SK-N-SH treated with all-trans-retinoic acid at 6 μM for 48 hours (cell line): ENCODE data around the gene NRGN.

ENCODE experiments used
- ATAC-seq: fragments of 200-7000 bp; cut with Tn5 transposase; 3 replicates; pipeline ENCODE4 v1.9.1; 2020; ENCODE audit warnings: mild to moderate bottlenecking, moderate library complexity
- BACH2 ChIP-seq: fragments of 250-450 bp; sonication (Bioruptor Pico); IDR thresholded peaks from 2 replicates; pipeline ENCODE4 v1.9.0; 2021; ENCODE audit warnings: mild to moderate bottlenecking, borderline replicate concordance
- ESRRG ChIP-seq: fragments of 250-450 bp; sonication (Bioruptor Pico); IDR thresholded peaks from 2 replicates; pipeline ENCODE4 v1.6.1; 2021; ENCODE audit warnings: mild to moderate bottlenecking
- GLIS3 ChIP-seq: fragments of 250-450 bp; sonication (Bioruptor Pico); IDR thresholded peaks from 2 replicates; pipeline ENCODE4 v1.5.0; 2020; ENCODE audit warnings: mild to moderate bottlenecking, moderate library complexity
- OSR1 ChIP-seq: fragments of 250-450 bp; sonication (Bioruptor Pico); IDR thresholded peaks from 2 replicates; pipeline ENCODE4 v1.8.0; 2022; ENCODE audit warnings: moderate library complexity, mild to moderate bottlenecking, inconsistent platforms
- PPARA ChIP-seq: fragments of 250-450 bp; sonication (Bioruptor Pico); IDR thresholded peaks from 2 replicates; pipeline ENCODE4 v1.5.0; 2020; ENCODE audit warnings: mild to moderate bottlenecking, borderline replicate concordance
- TCF4 ChIP-seq: fragments of 250-450 bp; sonication (Bioruptor Pico); IDR thresholded peaks from 2 replicates; pipeline ENCODE4 v1.8.0; 2021; ENCODE audit warnings: mild to moderate bottlenecking, moderate library complexity, borderline replicate concordance
- TOX ChIP-seq: fragments of 250-450 bp; sonication (Bioruptor Pico); IDR thresholded peaks from 2 replicates; pipeline ENCODE4 v1.8.0; 2021; ENCODE audit warnings: mild to moderate bottlenecking, moderate library complexity, borderline replicate concordance
- ZC3H10 ChIP-seq: fragments of 250-450 bp; sonication (Bioruptor Pico); IDR thresholded peaks from 2 replicates; pipeline ENCODE4 v1.5.1; 2021; ENCODE audit warnings: mild to moderate bottlenecking, moderate library complexity
- ZFP3 ChIP-seq: fragments of 250-450 bp; sonication (Bioruptor Pico); IDR thresholded peaks from 2 replicates; pipeline ENCODE4 v1.5.0; 2020; ENCODE audit warnings: mild to moderate bottlenecking, moderate library complexity
- ZNF565 ChIP-seq: fragments of 450-650 bp; formaldehyde crosslinking; conservative IDR thresholded peaks from 2 replicates; pipeline ENCODE4 v1.5.0; 2020; ENCODE audit warnings: low read depth, mild to moderate bottlenecking, moderate library complexity
- ZNF8 ChIP-seq: fragments of 450-650 bp; formaldehyde crosslinking; IDR thresholded peaks from 2 replicates; pipeline ENCODE4 v1.5.0; 2020; ENCODE audit warnings: mild to moderate bottlenecking, moderate library complexity
- TF ChIP-seq, protein P1 (sequence below): fragments of 250-450 bp; sonication (Bioruptor Pico); IDR thresholded peaks from 2 replicates; pipeline ENCODE4 v1.5.1; 2020; ENCODE audit warnings: low read depth, mild to moderate bottlenecking, moderate library complexity
- TF ChIP-seq, protein P2 (sequence below): fragments of 250-450 bp; sonication (Bioruptor Pico); IDR thresholded peaks from 2 replicates; pipeline ENCODE4 v1.5.1; 2021; ENCODE audit warnings: mild to moderate bottlenecking, moderate library complexity
- TF ChIP-seq, protein P3 (sequence below): fragments of 250-450 bp; sonication (Bioruptor Pico); IDR thresholded peaks from 2 replicates; pipeline ENCODE4 v1.8.0; 2020; ENCODE audit warnings: mild to moderate bottlenecking, moderate library complexity, borderline replicate concordance
- TF ChIP-seq, protein P4 (sequence below): fragments of 250-450 bp; sonication (Bioruptor Pico); IDR thresholded peaks from 2 replicates; pipeline ENCODE4 v1.8.0; 2021; ENCODE audit warnings: low read depth, mild to moderate bottlenecking, moderate library complexity, borderline replicate concordance

The NRGN gene

DNA sequence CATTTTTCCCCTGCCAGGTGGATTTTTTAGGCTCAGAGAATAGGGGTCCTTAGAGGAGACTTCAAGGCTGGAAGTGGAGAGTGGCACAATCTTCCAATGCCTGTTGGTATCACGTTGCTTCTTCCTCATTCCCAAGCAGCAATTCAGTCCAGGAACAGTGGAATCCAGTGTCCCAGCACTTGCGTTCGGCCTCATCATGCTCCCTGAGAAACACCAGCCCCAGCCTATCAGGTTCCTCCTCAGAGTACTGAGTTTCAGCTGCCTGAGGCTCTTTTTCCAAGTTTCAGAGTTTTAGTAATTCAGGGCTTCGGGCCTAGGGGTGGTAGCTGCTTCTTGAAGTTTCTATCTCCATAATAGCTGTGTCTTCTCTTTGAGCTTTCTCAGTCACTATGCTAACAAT, 31.9 kb upstream of the NRGN start (continued):
- TF ChIP-seq, protein P1, sequence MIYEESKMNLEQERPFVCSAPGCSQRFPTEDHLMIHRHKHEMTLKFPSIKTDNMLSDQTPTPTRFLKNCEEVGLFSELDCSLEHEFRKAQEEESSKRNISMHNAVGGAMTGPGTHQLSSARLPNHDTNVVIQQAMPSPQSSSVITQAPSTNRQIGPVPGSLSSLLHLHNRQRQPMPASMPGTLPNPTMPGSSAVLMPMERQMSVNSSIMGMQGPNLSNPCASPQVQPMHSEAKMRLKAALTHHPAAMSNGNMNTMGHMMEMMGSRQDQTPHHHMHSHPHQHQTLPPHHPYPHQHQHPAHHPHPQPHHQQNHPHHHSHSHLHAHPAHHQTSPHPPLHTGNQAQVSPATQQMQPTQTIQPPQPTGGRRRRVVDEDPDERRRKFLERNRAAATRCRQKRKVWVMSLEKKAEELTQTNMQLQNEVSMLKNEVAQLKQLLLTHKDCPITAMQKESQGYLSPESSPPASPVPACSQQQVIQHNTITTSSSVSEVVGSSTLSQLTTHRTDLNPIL (CRISPR knock-in tag) = no peak
- TF ChIP-seq, protein P2, sequence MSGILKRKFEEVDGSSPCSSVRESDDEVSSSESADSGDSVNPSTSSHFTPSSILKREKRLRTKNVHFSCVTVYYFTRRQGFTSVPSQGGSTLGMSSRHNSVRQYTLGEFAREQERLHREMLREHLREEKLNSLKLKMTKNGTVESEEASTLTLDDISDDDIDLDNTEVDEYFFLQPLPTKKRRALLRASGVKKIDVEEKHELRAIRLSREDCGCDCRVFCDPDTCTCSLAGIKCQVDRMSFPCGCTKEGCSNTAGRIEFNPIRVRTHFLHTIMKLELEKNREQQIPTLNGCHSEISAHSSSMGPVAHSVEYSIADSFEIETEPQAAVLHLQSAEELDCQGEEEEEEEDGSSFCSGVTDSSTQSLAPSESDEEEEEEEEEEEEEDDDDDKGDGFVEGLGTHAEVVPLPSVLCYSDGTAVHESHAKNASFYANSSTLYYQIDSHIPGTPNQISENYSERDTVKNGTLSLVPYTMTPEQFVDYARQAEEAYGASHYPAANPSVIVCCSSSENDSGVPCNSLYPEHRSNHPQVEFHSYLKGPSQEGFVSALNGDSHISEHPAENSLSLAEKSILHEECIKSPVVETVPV (CRISPR knock-in tag) = no peak
- no peak for TF ChIP-seq BACH2

DNA sequence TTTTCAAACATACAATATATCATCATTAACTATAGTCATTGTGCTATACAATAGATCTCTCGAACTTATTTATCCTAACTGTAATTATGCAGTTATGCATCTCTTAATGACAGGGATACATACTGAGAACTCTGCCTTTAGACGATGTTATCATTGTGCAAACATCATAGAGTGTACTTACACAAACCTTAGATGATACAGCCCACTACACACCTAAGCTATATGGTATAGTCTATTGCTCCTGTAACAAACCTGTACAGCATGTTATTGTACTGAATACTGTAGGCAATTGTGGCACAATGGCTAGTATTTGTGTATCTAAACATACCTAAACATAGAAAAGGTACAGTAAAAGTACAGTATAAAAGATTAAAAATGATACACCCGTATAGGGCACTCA, 27.4 kb upstream of the NRGN start:
- ATAC-seq = no peak
- TF ChIP-seq, protein P2 (CRISPR knock-in tag) = no peak
- TF ChIP-seq ESRRG (CRISPR knock-in tag) (no peak), GLIS3 (no peak), OSR1 (CRISPR knock-in tag) (no peak), ZFP3 (CRISPR knock-in tag) (no peak), TCF4 (CRISPR knock-in tag) (no peak), PPARA (no peak)

DNA sequence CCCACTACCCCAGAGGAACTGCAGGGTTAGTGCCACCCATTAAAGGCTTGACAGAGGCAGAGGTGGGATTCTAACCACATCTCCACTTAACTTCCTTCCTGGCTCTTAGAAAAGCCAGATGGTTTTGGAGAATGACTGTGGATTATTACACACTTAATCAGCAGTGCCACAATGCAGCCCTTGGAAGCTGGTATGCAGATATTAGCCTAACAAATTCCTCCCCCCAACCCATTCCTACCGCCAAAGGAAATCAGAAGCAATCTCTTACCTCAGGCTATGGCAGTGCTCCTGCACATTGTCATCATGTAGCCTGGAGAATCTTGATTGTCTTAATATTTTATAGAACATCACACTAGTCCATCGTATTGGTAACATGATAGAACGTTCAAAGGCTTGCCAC, 23.2 kb upstream of the NRGN start:
- no peak for TF ChIP-seq TCF4 (CRISPR knock-in tag)
- TF ChIP-seq, protein P2 (CRISPR knock-in tag) = no peak
- TF ChIP-seq ZNF8 (CRISPR knock-in tag) = no peak
- TF ChIP-seq ZNF565 (CRISPR knock-in tag) = no peak
- TF ChIP-seq ESRRG (CRISPR knock-in tag) = no peak
- TF ChIP-seq ZC3H10 (CRISPR knock-in tag) = no peak
- TF ChIP-seq, protein P3, sequence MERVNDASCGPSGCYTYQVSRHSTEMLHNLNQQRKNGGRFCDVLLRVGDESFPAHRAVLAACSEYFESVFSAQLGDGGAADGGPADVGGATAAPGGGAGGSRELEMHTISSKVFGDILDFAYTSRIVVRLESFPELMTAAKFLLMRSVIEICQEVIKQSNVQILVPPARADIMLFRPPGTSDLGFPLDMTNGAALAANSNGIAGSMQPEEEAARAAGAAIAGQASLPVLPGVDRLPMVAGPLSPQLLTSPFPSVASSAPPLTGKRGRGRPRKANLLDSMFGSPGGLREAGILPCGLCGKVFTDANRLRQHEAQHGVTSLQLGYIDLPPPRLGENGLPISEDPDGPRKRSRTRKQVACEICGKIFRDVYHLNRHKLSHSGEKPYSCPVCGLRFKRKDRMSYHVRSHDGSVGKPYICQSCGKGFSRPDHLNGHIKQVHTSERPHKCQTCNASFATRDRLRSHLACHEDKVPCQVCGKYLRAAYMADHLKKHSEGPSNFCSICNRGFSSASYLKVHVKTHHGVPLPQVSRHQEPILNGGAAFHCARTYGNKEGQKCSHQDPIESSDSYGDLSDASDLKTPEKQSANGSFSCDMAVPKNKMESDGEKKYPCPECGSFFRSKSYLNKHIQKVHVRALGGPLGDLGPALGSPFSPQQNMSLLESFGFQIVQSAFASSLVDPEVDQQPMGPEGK = no peak
- no peak for ATAC-seq

DNA sequence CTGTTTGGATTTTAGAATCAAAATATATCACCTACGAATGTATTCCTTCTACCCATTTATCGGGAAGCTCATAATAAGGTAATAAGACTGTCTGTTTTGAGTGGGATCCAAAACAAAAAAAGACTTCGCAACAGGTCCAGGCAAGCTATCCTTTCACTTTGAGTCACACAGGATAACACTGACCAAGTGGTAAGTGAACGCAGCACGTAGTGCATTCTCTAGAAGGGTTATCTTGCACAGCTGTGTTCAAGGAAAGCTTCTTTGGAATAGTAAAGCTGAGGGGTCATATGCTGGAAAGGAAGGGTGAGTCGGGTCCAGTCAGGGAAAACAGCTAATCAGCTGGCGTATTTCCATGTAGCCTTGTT, 22.3 kb upstream of the NRGN start:
- TF ChIP-seq, protein P1 (CRISPR knock-in tag) = no peak
- no peak for TF ChIP-seq TOX
- TF ChIP-seq, protein P4, sequence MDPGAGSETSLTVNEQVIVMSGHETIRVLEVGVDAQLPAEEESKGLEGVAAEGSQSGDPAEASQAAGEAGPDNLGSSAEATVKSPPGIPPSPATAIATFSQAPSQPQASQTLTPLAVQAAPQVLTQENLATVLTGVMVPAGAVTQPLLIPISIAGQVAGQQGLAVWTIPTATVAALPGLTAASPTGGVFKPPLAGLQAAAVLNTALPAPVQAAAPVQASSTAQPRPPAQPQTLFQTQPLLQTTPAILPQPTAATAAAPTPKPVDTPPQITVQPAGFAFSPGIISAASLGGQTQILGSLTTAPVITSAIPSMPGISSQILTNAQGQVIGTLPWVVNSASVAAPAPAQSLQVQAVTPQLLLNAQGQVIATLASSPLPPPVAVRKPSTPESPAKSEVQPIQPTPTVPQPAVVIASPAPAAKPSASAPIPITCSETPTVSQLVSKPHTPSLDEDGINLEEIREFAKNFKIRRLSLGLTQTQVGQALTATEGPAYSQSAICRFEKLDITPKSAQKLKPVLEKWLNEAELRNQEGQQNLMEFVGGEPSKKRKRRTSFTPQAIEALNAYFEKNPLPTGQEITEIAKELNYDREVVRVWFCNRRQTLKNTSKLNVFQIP = no peak
- TF ChIP-seq, all 23 proteins: peak for 0
- peak; percentile 39 for ATAC-seq
